Hepatocyte (in vitro differentiated cells): Measurements from ENCODE around the gene RIT2. TPM values are rescaled to one million over a fixed set of nuclear protein-coding genes. Genes with fewer than 3 reads are reported as not detected.

ENCODE experiments used
- DNase-seq: peaks from one replicate; pipeline ENCODE4 v3.0.0-alpha.2; 2016; ENCODE audit warnings: low spot score
- H2AFZ ChIP-seq: fragments of 200-600 bp; sonication (generic); 2 replicates; pipeline ENCODE4 v1.6.0; 2016; ENCODE audit warnings: antibody characterized with exemption, mild to moderate bottlenecking
- H3K27ac ChIP-seq: fragments of 200-600 bp; sonication (generic); 2 replicates; pipeline ENCODE4 v1.5.1; 2016; ENCODE audit warnings: mild to moderate bottlenecking
- H3K27me3 ChIP-seq: fragments of 200-600 bp; sonication (generic); 2 replicates; pipeline ENCODE4 v1.6.1; 2016
- H3K36me3 ChIP-seq: fragments of 200-600 bp; sonication (generic); replicated peaks from 2 replicates; pipeline ENCODE4 v1.5.1; 2016; ENCODE audit warnings: low read depth; ENCODE audit not compliant: insufficient read depth
- H3K4me1 ChIP-seq: fragments of 200-600 bp; sonication (generic); 2 replicates; pipeline ENCODE4 v1.5.1; 2016; ENCODE audit warnings: mild to moderate bottlenecking, moderate library complexity; ENCODE audit not compliant: insufficient read depth
- H3K4me2 ChIP-seq: fragments of 200-600 bp; sonication (generic); 2 replicates; pipeline ENCODE4 v1.6.0; 2016
- H3K4me3 ChIP-seq: fragments of 200-600 bp; sonication (generic); 2 replicates; pipeline ENCODE4 v1.5.1; 2016; ENCODE audit warnings: mild to moderate bottlenecking
- H3K79me2 ChIP-seq: fragments of 200-600 bp; sonication (generic); 2 replicates; pipeline ENCODE4 v1.6.0; 2017; ENCODE audit warnings: mild to moderate bottlenecking
- H3K9me2 ChIP-seq: fragments of 200-600 bp; sonication (generic); replicated peaks from 2 replicates; pipeline ENCODE4 v1.6.0; 2017; ENCODE audit warnings: mild to moderate bottlenecking; ENCODE audit not compliant: insufficient read depth
- H3K9me3 ChIP-seq: fragments of 200-600 bp; sonication (generic); 2 replicates; pipeline ENCODE4 v1.5.1; 2016; ENCODE audit warnings: low read depth, mild to moderate bottlenecking
- H4K20me1 ChIP-seq: fragments of 200-600 bp; sonication (generic); 2 replicates; pipeline ENCODE4 v1.6.0; 2016; ENCODE audit warnings: mild to moderate bottlenecking; ENCODE audit not compliant: insufficient read depth, poor library complexity, severe bottlenecking
- CTCF ChIP-seq: fragments of 200-600 bp; sonication (generic); IDR thresholded peaks from 2 replicates; pipeline ENCODE4 v1.5.1; 2016; ENCODE audit warnings: antibody characterized with exemption, mild to moderate bottlenecking; ENCODE audit not compliant: poor library complexity
- EZH2 ChIP-seq: fragments of 200-600 bp; sonication (generic); IDR thresholded peaks from 2 replicates; pipeline ENCODE4 v1.6.1; 2016; ENCODE audit warnings: antibody characterized with exemption, mild to moderate bottlenecking, borderline replicate concordance
- EZH2phosphoT487 ChIP-seq: fragments of 200-600 bp; sonication (generic); IDR thresholded peaks from one replicate; pipeline ENCODE4 v1.6.1; 2018; ENCODE audit warnings: antibody characterized with exemption, mild to moderate bottlenecking, low read depth, moderate library complexity; ENCODE audit not compliant: unreplicated experiment, severe bottlenecking
- WGBS: methylation state at CpG from one replicate; pipeline ENCODE4 v1.1.6; 2016; ENCODE audit warnings: low lambda C conversion rate; ENCODE audit errors: missing lambda C conversion rate; 5-methylcytosine and 5-hydroxymethylcytosine counted together
- polyA plus RNA-seq: library from polyadenylated mRNA; unstranded; fragments of >200 nt; fragmentation: Nextera tagmentation; extraction: Ambion mirVana; gene quantifications from 2 replicates; pipeline ENCODE4 v1.2.1, GENCODE V29; 2016
- total RNA-seq: library from RNA; depleted of rRNA; stranded (reverse); fragments of >200 nt; gene quantifications from 2 replicates; pipeline ENCODE4 v1.2.3, GENCODE V29; 2014

The RIT2 gene
- total and polyA plus RNA-seq, 2 experiments from 2014 or later: not detected

DNA sequence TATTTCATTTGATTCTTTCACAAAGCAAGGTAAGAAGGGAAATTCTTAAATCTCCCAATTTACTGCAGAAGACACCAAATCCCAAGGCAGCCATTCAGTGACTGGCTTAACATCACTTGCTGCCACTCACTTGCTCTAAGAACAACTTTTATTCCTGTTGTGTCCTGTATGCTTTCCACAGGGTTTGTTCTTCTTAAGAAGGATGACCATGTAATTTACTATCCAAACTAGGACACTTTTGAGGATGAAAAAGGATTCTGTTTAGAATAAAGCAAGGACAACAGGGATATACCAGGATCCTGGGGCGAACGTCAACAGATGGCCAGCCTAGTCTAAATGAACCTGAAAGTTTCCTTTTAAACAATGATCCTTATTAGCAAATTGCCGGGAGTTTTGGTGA, 34.8 kb downstream of the RIT2 start:
- Histone ChIP-seq H3K79me2 (no peaks in the 10 kb centered on the region), H3K36me3 (no peaks in the 10 kb centered on the region), H3K4me2 (no peak overlapping the region), H3K9me2 (no peaks in the 10 kb centered on the region), H3K27me3 (no peaks in the 10 kb centered on the region), H3K27ac (no peak overlapping the region), H3K9me3 (no peaks in the 10 kb centered on the region), H4K20me1 (no peaks in the 10 kb centered on the region), H2AFZ (no peak overlapping the region), H3K4me3 (no peak overlapping the region), H3K4me1 (no peaks in the 10 kb centered on the region)
- 87% methylated on average over 3 of the region's 3 CpGs for WGBS
- TF ChIP-seq EZH2 (no peak), EZH2phosphoT487 (no peak), CTCF (no peak)
- DNase-seq: no peak

GRCh38 chr18:43079422-43079821, 36.1 kb downstream of the RIT2 start:
- Histone ChIP-seq H3K36me3 (no peaks in the 10 kb centered on the region), H3K27me3 (no peaks in the 10 kb centered on the region), H3K4me3 (no peak overlapping the region), H4K20me1 (no peaks in the 10 kb centered on the region), H3K4me2 (no peak overlapping the region), H3K27ac (no peak overlapping the region), H3K79me2 (no peaks in the 10 kb centered on the region), H3K9me3 (no peaks in the 10 kb centered on the region), H2AFZ (no peak overlapping the region), H3K9me2 (no peaks in the 10 kb centered on the region), H3K4me1 (no peaks in the 10 kb centered on the region)
- DNase-seq: no peak
- 84% methylated on average over 4 of the region's 4 CpGs for WGBS
- TF ChIP-seq EZH2phosphoT487 (no peak), EZH2 (no peak), CTCF (no peak)

DNA sequence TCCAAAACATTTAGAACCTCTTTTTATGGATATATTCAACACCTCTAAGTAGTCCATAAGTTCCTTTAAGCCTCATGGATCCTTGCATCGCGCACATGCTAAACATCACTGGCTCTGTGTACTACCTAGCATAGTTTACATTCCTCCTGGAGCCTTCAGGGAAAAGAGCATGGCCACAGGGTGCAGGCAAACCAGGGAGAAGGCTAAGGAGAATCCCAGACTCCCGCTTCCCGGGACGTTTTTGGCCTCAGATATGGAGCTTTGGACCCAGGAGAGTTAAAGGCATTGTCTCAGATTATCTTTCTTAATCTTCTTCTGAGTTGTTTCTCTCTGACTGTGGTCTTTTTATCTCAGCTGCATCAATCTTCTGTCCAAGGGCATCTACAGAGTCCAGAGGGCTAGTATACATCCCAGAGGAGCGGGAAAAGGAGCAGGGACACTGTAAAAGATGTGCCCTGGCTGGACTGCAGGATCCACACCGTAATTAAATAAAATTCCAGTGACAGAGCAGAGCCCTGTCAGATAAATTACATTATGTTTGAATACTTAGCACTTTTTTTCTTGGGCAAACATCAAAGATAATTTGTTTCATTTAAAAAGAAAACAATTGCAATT, 36.9 kb downstream of the RIT2 start:
- Histone ChIP-seq H3K79me2 (no peaks in the 10 kb centered on the region), H3K9me2 (no peaks in the 10 kb centered on the region), H3K4me3 (no peak overlapping the region), H3K4me2 (no peak overlapping the region), H2AFZ (no peak overlapping the region), H3K27ac (no peak overlapping the region), H3K27me3 (no peaks in the 10 kb centered on the region), H4K20me1 (no peaks in the 10 kb centered on the region), H3K36me3 (no peaks in the 10 kb centered on the region), H3K9me3 (no peaks in the 10 kb centered on the region), H3K4me1 (no peaks in the 10 kb centered on the region)
- TF ChIP-seq CTCF (no peak), EZH2 (no peak), EZH2phosphoT487 (no peak)
- WGBS: 38% methylated on average over 7 of the region's 7 CpGs
- DNase-seq: no peak
